ENCODE data around the gene NTPCR.

DNA sequence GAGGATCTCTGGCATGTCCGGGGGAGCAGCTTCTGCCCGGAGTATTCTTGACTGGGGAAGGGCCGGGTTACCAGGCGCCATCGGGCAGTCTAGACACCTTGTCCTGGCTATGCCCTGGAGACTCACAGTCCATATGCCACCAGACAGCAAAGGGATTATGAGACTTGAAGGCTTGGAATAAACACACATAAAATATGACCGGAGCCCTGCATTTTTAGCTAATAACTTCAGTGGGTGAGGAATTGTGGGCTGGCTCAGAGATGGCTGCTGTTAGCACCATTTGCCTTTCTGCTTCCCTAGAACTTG, 15.5 kb downstream of the NTPCR start:
- TF ChIP-seq, protein P1, sequence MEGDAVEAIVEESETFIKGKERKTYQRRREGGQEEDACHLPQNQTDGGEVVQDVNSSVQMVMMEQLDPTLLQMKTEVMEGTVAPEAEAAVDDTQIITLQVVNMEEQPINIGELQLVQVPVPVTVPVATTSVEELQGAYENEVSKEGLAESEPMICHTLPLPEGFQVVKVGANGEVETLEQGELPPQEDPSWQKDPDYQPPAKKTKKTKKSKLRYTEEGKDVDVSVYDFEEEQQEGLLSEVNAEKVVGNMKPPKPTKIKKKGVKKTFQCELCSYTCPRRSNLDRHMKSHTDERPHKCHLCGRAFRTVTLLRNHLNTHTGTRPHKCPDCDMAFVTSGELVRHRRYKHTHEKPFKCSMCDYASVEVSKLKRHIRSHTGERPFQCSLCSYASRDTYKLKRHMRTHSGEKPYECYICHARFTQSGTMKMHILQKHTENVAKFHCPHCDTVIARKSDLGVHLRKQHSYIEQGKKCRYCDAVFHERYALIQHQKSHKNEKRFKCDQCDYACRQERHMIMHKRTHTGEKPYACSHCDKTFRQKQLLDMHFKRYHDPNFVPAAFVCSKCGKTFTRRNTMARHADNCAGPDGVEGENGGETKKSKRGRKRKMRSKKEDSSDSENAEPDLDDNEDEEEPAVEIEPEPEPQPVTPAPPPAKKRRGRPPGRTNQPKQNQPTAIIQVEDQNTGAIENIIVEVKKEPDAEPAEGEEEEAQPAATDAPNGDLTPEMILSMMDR (IDR thresholded peaks at IDR 0.05) = no peak
- TF ChIP-seq CBX2 (IDR thresholded peaks at IDR 0.05; ENCODE audit: borderline replicate concordance, low read depth) (no peak), CHD4 (IDR thresholded peaks at IDR 0.05; ENCODE audit: borderline replicate concordance) (no peak), EP300 (IDR thresholded peaks at IDR 0.05) (no peak), MYC (IDR thresholded peaks at IDR 0.05; ENCODE audit: borderline replicate concordance, low read length) (no peak)
- TF ChIP-seq, protein P2, sequence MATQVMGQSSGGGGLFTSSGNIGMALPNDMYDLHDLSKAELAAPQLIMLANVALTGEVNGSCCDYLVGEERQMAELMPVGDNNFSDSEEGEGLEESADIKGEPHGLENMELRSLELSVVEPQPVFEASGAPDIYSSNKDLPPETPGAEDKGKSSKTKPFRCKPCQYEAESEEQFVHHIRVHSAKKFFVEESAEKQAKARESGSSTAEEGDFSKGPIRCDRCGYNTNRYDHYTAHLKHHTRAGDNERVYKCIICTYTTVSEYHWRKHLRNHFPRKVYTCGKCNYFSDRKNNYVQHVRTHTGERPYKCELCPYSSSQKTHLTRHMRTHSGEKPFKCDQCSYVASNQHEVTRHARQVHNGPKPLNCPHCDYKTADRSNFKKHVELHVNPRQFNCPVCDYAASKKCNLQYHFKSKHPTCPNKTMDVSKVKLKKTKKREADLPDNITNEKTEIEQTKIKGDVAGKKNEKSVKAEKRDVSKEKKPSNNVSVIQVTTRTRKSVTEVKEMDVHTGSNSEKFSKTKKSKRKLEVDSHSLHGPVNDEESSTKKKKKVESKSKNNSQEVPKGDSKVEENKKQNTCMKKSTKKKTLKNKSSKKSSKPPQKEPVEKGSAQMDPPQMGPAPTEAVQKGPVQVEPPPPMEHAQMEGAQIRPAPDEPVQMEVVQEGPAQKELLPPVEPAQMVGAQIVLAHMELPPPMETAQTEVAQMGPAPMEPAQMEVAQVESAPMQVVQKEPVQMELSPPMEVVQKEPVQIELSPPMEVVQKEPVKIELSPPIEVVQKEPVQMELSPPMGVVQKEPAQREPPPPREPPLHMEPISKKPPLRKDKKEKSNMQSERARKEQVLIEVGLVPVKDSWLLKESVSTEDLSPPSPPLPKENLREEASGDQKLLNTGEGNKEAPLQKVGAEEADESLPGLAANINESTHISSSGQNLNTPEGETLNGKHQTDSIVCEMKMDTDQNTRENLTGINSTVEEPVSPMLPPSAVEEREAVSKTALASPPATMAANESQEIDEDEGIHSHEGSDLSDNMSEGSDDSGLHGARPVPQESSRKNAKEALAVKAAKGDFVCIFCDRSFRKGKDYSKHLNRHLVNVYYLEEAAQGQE (IDR thresholded peaks at IDR 0.05) = no peak
- TF ChIP-seq, protein P3, sequence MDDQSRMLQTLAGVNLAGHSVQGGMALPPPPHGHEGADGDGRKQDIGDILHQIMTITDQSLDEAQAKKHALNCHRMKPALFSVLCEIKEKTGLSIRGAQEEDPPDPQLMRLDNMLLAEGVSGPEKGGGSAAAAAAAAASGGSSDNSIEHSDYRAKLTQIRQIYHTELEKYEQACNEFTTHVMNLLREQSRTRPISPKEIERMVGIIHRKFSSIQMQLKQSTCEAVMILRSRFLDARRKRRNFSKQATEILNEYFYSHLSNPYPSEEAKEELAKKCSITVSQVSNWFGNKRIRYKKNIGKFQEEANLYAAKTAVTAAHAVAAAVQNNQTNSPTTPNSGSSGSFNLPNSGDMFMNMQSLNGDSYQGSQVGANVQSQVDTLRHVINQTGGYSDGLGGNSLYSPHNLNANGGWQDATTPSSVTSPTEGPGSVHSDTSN (IDR thresholded peaks at IDR 0.05) = no peak
